SH-SY5Y (cell line): ENCODE results near the gene CALD1.

ENCODE experiments used
- GATA2 ChIP-seq: IDR thresholded peaks from 2 replicates; pipeline ENCODE4 v1.6.1; 2011; ENCODE audit warnings: mild to moderate bottlenecking, low read depth, low read length
- GATA3 ChIP-seq: IDR thresholded peaks from 2 replicates; pipeline ENCODE4 v1.6.1; 2011; ENCODE audit warnings: low read depth, mild to moderate bottlenecking, low read length, moderate library complexity

- TF ChIP-seq GATA2 (no peak), GATA3 (no peak)
Measured at GRCh38 chr7:134865001-134865845, 85.8 kb downstream of the CALD1 start.
